ENCODE data around the gene FUZ. TPM values are rescaled to one million over a fixed set of nuclear protein-coding genes. Genes with fewer than 3 reads are reported as not detected.

The FUZ gene
- total RNA-seq, 4 donors from 2014 or later, result 14.8 to 23.0 (median 20.1) TPM

DNA sequence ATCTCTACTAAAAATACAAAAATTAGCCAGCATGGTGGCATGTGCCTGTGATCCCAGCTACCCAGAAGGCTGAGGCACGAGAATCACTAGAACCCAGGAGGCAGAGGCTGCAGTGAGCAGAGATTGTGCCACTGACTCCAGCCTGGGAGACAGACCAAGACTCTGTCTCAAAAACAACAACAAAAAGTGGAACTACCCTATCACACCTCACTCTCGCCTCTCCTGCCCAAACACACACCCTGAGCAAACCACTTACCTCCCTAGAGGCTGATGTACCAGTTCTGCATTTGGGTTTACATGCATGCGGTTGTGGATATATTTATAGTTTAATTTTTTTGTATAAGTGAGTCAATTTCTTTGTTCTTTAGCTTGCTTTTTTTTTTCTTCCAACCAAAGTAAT is 30.2 kb upstream of the FUZ start:
- Histone ChIP-seq H3K27ac (no peak overlapping the region), H3K9me3 (no peaks in the 10 kb centered on the region), H3K36me3 (peaks cover 0 to 27% of the 10 kb centered on the region in 2 donors), H3K4me1 (no peaks in the 10 kb centered on the region), H3K4me3 (no peak overlapping the region), H3K27me3 (no peaks in the 10 kb centered on the region)
- no peak for ATAC-seq
- WGBS, 2 donors (ENCODE audit: low coverage in 1 of 2), result 80 to 100% methylated on average over 2 of the region's 3 CpGs
- TF ChIP-seq POLR2AphosphoS5 (IDR thresholded peaks at IDR 0.05) (no peak), EP300 (IDR thresholded peaks at IDR 0.05) (no peak), POLR2A (IDR thresholded peaks at IDR 0.05) (no peak)
- TF ChIP-seq, protein P1, sequence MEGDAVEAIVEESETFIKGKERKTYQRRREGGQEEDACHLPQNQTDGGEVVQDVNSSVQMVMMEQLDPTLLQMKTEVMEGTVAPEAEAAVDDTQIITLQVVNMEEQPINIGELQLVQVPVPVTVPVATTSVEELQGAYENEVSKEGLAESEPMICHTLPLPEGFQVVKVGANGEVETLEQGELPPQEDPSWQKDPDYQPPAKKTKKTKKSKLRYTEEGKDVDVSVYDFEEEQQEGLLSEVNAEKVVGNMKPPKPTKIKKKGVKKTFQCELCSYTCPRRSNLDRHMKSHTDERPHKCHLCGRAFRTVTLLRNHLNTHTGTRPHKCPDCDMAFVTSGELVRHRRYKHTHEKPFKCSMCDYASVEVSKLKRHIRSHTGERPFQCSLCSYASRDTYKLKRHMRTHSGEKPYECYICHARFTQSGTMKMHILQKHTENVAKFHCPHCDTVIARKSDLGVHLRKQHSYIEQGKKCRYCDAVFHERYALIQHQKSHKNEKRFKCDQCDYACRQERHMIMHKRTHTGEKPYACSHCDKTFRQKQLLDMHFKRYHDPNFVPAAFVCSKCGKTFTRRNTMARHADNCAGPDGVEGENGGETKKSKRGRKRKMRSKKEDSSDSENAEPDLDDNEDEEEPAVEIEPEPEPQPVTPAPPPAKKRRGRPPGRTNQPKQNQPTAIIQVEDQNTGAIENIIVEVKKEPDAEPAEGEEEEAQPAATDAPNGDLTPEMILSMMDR (IDR thresholded peaks at IDR 0.05), result no peak

DNA sequence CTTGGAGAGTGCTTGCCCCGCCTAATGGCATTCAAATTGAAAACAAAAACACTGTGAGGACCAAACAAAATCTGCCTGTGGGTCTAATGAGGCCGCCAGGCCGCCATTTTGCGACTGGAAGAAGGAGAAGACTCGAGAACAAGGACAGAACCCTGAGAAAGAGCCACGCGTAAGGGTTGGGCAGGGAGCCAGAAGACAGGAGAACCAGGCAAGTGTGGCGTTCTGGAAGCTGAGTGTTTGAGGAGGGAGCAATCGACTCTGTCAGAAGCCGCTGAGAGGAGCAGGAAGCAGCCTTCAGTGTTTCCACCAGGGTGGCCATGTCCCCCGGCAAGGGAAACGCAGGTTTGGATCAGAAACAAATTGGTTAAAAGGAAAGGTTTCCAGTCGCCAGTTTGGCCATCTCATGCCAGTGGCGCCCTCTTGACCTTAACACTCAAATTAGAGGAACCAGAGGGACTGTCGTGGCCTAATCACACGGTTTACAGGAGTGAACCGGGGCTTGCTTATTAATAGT is 27.7 kb upstream of the FUZ start:
- Histone ChIP-seq H3K4me1 (no peaks in the 10 kb centered on the region), H3K9me3 (no peaks in the 10 kb centered on the region), H3K36me3 (peaks cover 0 to 52% of the 10 kb centered on the region in 2 donors), H3K27me3 (no peaks in the 10 kb centered on the region), H3K27ac (no peak overlapping the region), H3K4me3 (no peak overlapping the region)
- TF ChIP-seq POLR2AphosphoS5 (IDR thresholded peaks at IDR 0.05), result no peak
- TF ChIP-seq, protein P1 (IDR thresholded peaks at IDR 0.05), result no peak
- TF ChIP-seq POLR2A (IDR thresholded peaks at IDR 0.05), result no peak
- no peak for TF ChIP-seq EP300 (IDR thresholded peaks at IDR 0.05)
- no peak for ATAC-seq
- WGBS, 2 donors (ENCODE audit: low coverage in 1 of 2), result 81% methylated on average over 9 to 17 of the region's 17 CpGs

DNA sequence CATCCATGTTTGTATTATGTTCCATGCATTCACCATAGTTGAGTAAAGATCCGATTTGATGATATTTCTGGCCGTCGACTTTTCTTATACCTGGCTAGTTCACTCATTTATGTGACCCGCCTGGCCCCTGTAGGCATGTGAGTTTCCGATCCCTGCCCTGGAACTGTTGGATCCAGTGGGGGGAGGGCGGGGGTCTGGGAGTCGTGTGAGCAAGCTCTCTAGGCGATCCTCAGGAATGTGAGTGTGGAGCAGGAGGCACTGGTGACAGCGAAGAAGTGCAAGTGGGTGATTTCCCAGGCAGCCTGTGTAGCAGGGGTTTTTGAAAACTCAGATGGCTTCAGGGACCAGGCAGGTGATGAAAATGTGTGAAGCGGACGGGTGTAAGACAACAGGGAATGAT is 27.2 kb upstream of the FUZ start:
- no peaks in the 10 kb centered on the region for H3K4me1 ChIP-seq
- 77 to 90% methylated on average over 5 to 9 of the region's 11 CpGs for WGBS, 2 donors (ENCODE audit: low coverage in 1 of 2)
- H3K27ac ChIP-seq, result no peak overlapping the region

DNA sequence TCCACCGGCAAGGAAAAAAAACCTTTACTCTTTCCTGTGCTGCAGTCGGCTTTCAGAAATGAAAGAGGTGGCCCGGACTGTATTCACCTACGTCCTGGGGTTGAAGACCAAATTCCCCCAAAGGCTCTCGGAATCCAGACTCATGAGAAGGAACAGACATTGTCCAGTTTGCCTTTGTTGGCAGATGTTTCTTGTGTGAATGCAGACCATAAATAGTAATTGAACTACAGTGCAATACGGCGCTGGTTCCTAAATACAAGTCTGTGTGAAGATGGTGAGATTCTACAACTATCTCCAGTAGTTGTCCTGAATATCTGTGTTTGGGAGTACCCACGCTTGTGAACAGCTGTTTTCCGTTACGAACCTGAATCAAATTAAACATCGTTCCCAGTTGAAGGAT is 26.6 kb upstream of the FUZ start:
- 80 to 95% methylated on average over 3 to 8 of the region's 11 CpGs for WGBS, 2 donors (ENCODE audit: low coverage in 1 of 2)
- no peak overlapping the region for H3K27ac ChIP-seq
- no peak for TF ChIP-seq POLR2AphosphoS5 (IDR thresholded peaks at IDR 0.05)
- no peak for TF ChIP-seq POLR2A (IDR thresholded peaks at IDR 0.05)
- TF ChIP-seq, protein P1 (IDR thresholded peaks at IDR 0.05), result no peak
- TF ChIP-seq EP300 (IDR thresholded peaks at IDR 0.05), result no peak
- ATAC-seq, result no peak
- no peak overlapping the region for H3K4me3 ChIP-seq
- no peaks in the 10 kb centered on the region for H3K9me3 ChIP-seq
- H3K4me1 ChIP-seq, result no peaks in the 10 kb centered on the region
- H3K27me3 ChIP-seq, result no peaks in the 10 kb centered on the region
- peaks cover 0 to 63% of the 10 kb centered on the region in 2 donors for H3K36me3 ChIP-seq

More for the DNA sequence above, 27.2 kb upstream of the FUZ start:
- no peak for ATAC-seq
- Histone ChIP-seq H3K36me3 (peaks cover 0 to 57% of the 10 kb centered on the region in 2 donors), H3K9me3 (no peaks in the 10 kb centered on the region), H3K4me3 (no peak overlapping the region), H3K27me3 (no peaks in the 10 kb centered on the region)
- TF ChIP-seq, protein P1 (IDR thresholded peaks at IDR 0.05), result no peak
- TF ChIP-seq EP300 (IDR thresholded peaks at IDR 0.05), result no peak
- no peak for TF ChIP-seq POLR2A (IDR thresholded peaks at IDR 0.05)
- no peak for TF ChIP-seq POLR2AphosphoS5 (IDR thresholded peaks at IDR 0.05)

DNA sequence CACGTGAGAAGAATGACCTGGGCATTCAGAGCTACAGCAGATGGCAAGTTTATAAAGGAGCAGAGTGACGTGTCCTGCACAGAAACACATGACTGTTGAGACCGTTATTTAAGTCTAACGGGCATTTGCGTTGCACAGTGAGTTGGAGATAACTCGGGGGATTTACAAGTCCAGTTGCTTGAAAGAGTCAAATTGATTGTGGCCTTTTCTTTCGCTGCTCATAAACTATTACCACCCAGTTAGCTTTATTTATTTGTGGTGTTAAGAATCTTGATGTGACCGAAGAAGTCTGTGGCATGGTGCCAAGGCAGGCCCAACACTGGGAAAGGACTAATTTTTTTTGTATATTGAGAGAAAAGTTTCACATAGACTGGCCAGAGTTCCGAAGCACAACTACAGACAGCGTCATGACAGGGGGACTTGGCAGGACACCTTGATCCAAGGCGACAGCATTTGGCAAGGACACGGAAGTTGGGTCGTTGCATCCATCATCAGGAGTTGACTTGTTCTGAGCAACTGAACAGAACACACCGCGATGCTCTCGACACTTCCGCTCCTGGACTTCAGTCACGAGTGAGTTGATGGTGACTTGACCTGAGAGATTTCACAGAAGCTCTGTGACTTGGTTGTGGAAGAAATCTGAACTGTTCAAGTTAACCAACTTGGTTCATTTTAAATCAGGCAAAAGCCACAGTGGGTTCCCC is 25.9 kb upstream of the FUZ start:
- WGBS, 2 donors (ENCODE audit: low coverage in 1 of 2), result 89 to 91% methylated on average over 8 to 18 of the region's 18 CpGs
- H3K36me3 ChIP-seq, result peaks cover 0 to 70% of the 10 kb centered on the region in 2 donors
- no peak overlapping the region for H3K27ac ChIP-seq
- no peaks in the 10 kb centered on the region for H3K9me3 ChIP-seq
- H3K4me1 ChIP-seq, result no peaks in the 10 kb centered on the region
- H3K27me3 ChIP-seq, result no peaks in the 10 kb centered on the region
- TF ChIP-seq POLR2AphosphoS5 (IDR thresholded peaks at IDR 0.05) (no peak), POLR2A (IDR thresholded peaks at IDR 0.05) (no peak), EP300 (IDR thresholded peaks at IDR 0.05) (no peak)
- TF ChIP-seq, protein P1 (IDR thresholded peaks at IDR 0.05), result no peak
- no peak for ATAC-seq
- no peak overlapping the region for H3K4me3 ChIP-seq

Measured in gastroesophageal sphincter (tissue), 4 donors.